ENCODE data around the gene MGAT3. TPM values are rescaled to one million over a fixed set of nuclear protein-coding genes. Genes with fewer than 3 reads are reported as not detected.

The MGAT3 gene
- total and polyA plus RNA-seq, 2 of the 13 experiments (the other 11 are each of a cell fraction or from before 2014, with no cell fraction given), result 0.11 to 0.15 TPM

- TF ChIP-seq ETV5 (CRISPR knock-in tag; IDR thresholded peaks at IDR 0.05; ENCODE audit: borderline replicate concordance) (peak; percentile 94), CCAR2 (optimal IDR thresholded peaks at IDR 0.05; ENCODE audit: low read depth, low read length) (no peak), ZNF766 (CRISPR knock-in tag; IDR thresholded peaks at IDR 0.05; ENCODE audit: borderline replicate concordance) (0 out of 2 replicates have a peak, but pooled peaks have one; percentile 49), ELK4 (CRISPR knock-in tag; IDR thresholded peaks at IDR 0.05; ENCODE audit: borderline replicate concordance) (no peak), TRAFD1 (CRISPR knock-in tag; IDR thresholded peaks at IDR 0.05; ENCODE audit: borderline replicate concordance) (0 out of 2 replicates have a peak, but pooled peaks have one; percentile 43), GFI1 (CRISPR knock-in tag; IDR thresholded peaks at IDR 0.05; ENCODE audit: borderline replicate concordance) (peak; percentile 51; the same call in 1 of the 2 replicates), HNRNPL (IDR thresholded peaks at IDR 0.05; ENCODE audit: low read depth, low read length) (0 out of 2 replicates have a peak, but pooled peaks have one; percentile 30), CHD4 (IDR thresholded peaks at IDR 0.05; ENCODE audit: borderline replicate concordance, low read length) (no peak), ZNF281 (CRISPR knock-in tag; IDR thresholded peaks at IDR 0.05; ENCODE audit: borderline replicate concordance) (peak; percentile 94), RBFOX2 (IDR thresholded peaks at IDR 0.05; ENCODE audit: low read depth, low read length) (peak; percentile 95), REL (CRISPR knock-in tag; conservative IDR thresholded peaks at IDR 0.05) (no peak), ATF6 (CRISPR knock-in tag; conservative IDR thresholded peaks at IDR 0.05) (no peak), PHF21A (CRISPR knock-in tag; IDR thresholded peaks at IDR 0.05) (peak; percentile 51; the same call in 1 of the 2 replicates), ZXDC (CRISPR knock-in tag; IDR thresholded peaks at IDR 0.05) (0 out of 2 replicates have a peak, but pooled peaks have one; percentile 41), ZNF605 (CRISPR knock-in tag; IDR thresholded peaks at IDR 0.05) (0 out of 2 replicates have a peak, but pooled peaks have one; percentile 17)
Measured at GRCh38 chr22:39532215-39533073, 75.6 kb downstream of the MGAT3 start, which contains the start of gene RPS19BP1 (continued).
